HCT116 (cell line): ENCODE measurements around the gene RPS6KA2.

Experiments used
- CTCF ChIP-seq, 3 experiments: fragments of 200-600 bp in 1 of 3; sonication (generic) in 1 of 3; IDR thresholded peaks in 2 of 3; conservative IDR thresholded peaks in 1 of 3; 2 replicates each; pipeline ENCODE4 v1.5.1; 2012 to 2017; ENCODE audit warnings: low read depth in 2 of 3, low read length in 2 of 3, antibody characterized with exemption in 1 of 3, borderline replicate concordance in 1 of 3, control low read depth in 1 of 3, mild to moderate bottlenecking in 1 of 3, mixed read lengths in 1 of 3, mixed run types in 1 of 3, moderate library complexity in 1 of 3; ENCODE audit not compliant: insufficient read depth in 1 of 3
- EGR1 ChIP-seq: IDR thresholded peaks from 2 replicates; pipeline ENCODE4 v1.6.1; 2012; ENCODE audit warnings: low read depth
- EZH2 ChIP-seq: fragments of 200-600 bp; sonication (generic); IDR thresholded peaks from 2 replicates; pipeline ENCODE4 v1.6.1; 2017; ENCODE audit warnings: antibody characterized with exemption, mixed run types
- JUND ChIP-seq: IDR thresholded peaks from 2 replicates; pipeline ENCODE4 v1.6.1; 2012
- POLR2A ChIP-seq: IDR thresholded peaks from 2 replicates; pipeline ENCODE4 v1.7.0; 2011; ENCODE audit warnings: borderline replicate concordance; ENCODE audit not compliant: insufficient read depth, insufficient read length; ENCODE audit errors: extremely low read depth
- POLR2AphosphoS5 ChIP-seq: IDR thresholded peaks from 2 replicates; pipeline ENCODE4 v1.6.1; 2011; ENCODE audit warnings: mild to moderate bottlenecking, low read depth, low read length, moderate library complexity
- RAD21 ChIP-seq: IDR thresholded peaks from 2 replicates; pipeline ENCODE4 v1.6.1; 2012; ENCODE audit warnings: low read depth, mild to moderate bottlenecking
- SP1 ChIP-seq: IDR thresholded peaks from 2 replicates; pipeline ENCODE4 v1.6.1; 2012; ENCODE audit warnings: low read depth
- YY1 ChIP-seq: IDR thresholded peaks from 2 replicates; pipeline ENCODE4 v1.6.1; 2011; ENCODE audit warnings: low read length, low read depth, moderate library complexity, mild to moderate bottlenecking; ENCODE audit not compliant: insufficient replicate concordance; ENCODE audit errors: extremely low read depth
- ZBTB33 ChIP-seq: IDR thresholded peaks from 2 replicates; pipeline ENCODE4 v1.6.1; 2011; ENCODE audit warnings: mild to moderate bottlenecking, low read length, moderate library complexity; ENCODE audit not compliant: insufficient replicate concordance; ENCODE audit errors: extremely low read depth

DNA sequence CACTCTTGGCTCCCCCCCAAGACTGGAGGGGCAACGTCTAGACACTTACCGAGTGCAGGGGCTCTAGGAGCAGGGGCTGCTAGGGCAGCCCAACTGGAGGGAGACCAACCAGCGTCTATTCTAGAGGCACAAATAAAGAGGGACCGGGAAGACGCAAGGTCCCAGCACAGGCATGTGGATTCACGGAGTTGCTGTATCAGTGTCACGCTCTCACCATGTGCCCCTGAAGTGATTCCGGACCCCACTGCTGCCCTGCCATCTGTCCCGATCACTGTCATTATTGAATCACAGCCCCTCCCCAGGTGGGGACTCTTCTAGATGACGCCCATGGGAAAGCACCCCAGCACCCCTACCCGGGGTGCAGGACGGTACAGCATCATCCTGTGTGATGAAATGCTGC lies 94.7 kb downstream of the RPS6KA2 start:
- TF ChIP-seq POLR2AphosphoS5 (no peak), RAD21 (no peak), JUND (no peak), CTCF (IDR thresholded peaks at IDR 0.05 in 2 of 3, conservative IDR thresholded peaks at IDR 0.05 in 1 of 3; ENCODE audit: borderline replicate concordance in 1 of 3, insufficient read depth in 1 of 3, low read depth in 2 of 3, low read length in 2 of 3) (no peak), POLR2A (no peak), EZH2 (no peak), EGR1 (no peak), SP1 (no peak), YY1 (no peak), ZBTB33 (no peak)
